Measurements from ENCODE around the gene FAM117A. TPM values are rescaled to one million over a fixed set of nuclear protein-coding genes. Genes with fewer than 3 reads are reported as not detected.

FAM117A gene
- total and polyA plus RNA-seq, 12 donors: 4.0 to 14.0 (median 10.1) TPM

DNA sequence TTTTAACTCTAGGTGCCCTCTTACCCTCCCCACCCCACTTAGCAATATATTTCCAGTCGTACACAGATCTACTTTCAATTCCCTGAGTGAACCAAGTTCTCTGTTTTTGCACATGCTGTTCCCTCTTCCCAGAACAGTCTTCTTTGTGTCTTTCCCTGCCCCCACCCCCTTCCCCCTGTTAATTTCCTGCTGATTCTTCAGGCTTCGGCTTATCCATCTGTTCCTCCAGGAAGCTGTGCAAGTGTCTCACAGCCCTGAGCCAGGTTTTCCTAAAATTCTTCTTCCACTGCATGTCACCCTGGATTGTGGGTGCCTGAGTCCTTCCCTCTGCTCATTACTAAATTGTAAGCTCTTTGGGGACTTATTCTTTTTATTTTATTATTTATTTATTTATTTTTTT lies 73.7 kb downstream of the FAM117A start:
- no peaks in the 10 kb centered on the region for H3K9me3 ChIP-seq
- TF ChIP-seq, protein P1, sequence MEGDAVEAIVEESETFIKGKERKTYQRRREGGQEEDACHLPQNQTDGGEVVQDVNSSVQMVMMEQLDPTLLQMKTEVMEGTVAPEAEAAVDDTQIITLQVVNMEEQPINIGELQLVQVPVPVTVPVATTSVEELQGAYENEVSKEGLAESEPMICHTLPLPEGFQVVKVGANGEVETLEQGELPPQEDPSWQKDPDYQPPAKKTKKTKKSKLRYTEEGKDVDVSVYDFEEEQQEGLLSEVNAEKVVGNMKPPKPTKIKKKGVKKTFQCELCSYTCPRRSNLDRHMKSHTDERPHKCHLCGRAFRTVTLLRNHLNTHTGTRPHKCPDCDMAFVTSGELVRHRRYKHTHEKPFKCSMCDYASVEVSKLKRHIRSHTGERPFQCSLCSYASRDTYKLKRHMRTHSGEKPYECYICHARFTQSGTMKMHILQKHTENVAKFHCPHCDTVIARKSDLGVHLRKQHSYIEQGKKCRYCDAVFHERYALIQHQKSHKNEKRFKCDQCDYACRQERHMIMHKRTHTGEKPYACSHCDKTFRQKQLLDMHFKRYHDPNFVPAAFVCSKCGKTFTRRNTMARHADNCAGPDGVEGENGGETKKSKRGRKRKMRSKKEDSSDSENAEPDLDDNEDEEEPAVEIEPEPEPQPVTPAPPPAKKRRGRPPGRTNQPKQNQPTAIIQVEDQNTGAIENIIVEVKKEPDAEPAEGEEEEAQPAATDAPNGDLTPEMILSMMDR (IDR thresholded peaks at IDR 0.05): no peak
- ATAC-seq (peak in 1 of 8 donors; percentile 18), DNase-seq (no peak)
- no peaks in the 10 kb centered on the region for H3K27me3 ChIP-seq
- H3K4me3 ChIP-seq: no peak overlapping the region
- H3K36me3 ChIP-seq: no peaks in the 10 kb centered on the region
- H3K4me1 ChIP-seq: peaks cover 4 to 60% (median 40%) of the 10 kb centered on the region in 9 donors
- 32 to 36% methylated on average over 2 of the region's 2 CpGs for WGBS, 2 donors
- H3K27ac ChIP-seq: peak overlapping the region in 9 of 10 donors; percentile 73 to 94 (median 90)
- intact Hi-C loops (cut with DNase I): loop anchor here in 2 of 10 donors (5.0 kb wide), 1 partner anchor 73 kb away; no protein-coding TSS in a partner anchor

DNA sequence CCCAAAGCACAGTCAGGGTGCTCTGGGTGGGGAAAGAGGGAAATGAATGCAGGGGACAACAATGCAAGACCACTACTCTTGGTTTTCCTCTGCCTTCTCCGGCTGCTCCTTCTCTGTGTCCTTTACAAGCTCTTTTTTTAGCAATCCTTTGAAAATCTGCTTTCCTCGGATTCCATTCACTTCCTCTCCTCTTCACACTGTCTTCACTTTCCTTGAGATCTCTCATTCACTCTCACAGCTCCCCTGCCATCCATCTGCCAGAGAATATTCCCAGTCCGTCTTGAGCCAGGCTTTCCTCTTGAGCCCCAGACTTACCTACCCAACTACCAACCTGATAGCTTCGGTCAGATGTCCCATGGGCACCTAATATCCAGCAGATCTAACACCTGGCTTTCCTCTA lies 75.1 kb downstream of the FAM117A start:
- TF ChIP-seq, protein P1 (IDR thresholded peaks at IDR 0.05): no peak
- H3K27me3 ChIP-seq: no peaks in the 10 kb centered on the region
- no peak for ATAC-seq
- H3K9me3 ChIP-seq: no peaks in the 10 kb centered on the region
- DNase-seq: no peak
- H3K4me3 ChIP-seq: peak overlapping the region in 1 of 10 donors; percentile 29
- no peaks in the 10 kb centered on the region for H3K36me3 ChIP-seq
- 69 to 78% methylated on average over 4 of the region's 4 CpGs for WGBS, 2 donors
- H3K4me1 ChIP-seq: peaks cover 0 to 55% (median 40%) of the 10 kb centered on the region in 9 donors
- intact Hi-C loops (cut with DNase I): no loop called here
- H3K27ac ChIP-seq: peak overlapping the region in 8 of 10 donors; percentile 39 to 88 (median 70)

DNA sequence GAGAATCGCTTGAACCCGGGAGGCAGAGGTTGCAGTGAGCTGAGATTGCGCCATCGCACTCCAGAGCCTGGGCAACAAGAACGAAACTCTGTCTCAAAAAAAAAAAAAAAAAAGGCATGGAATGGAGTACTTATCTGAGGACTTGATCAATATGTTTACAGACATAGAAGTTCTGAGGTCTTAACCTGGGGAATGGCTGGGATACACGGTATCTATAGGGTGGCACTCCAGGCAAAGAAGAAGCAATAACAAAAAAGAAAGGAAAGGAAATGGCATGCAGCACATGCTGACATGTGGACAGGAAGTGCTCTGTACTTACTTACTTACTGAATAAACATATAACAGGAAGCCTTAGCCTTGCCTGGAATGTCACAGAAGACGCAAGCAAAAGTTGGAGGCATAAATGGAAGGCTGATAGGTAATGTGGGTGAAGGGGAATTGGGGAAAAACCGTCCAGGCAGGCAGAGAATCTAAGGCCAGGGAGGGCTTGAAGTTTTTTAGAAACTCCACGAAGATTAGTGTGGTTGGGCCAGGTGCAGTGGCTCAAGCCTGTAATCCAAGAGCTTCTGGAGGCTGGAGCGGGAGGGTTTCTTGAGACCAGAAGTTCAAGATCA lies 75.9 kb downstream of the FAM117A start:
- intact Hi-C loops (cut with DNase I): no loop called here
- Histone ChIP-seq H3K4me1 (peaks cover 0 to 55% (median 40%) of the 10 kb centered on the region in 9 donors), H3K27ac (peak overlapping the region; percentile 29 to 88 (median 66)), H3K27me3 (no peaks in the 10 kb centered on the region), H3K4me3 (peak overlapping the region in 1 of 10 donors; percentile 29), H3K36me3 (no peaks in the 10 kb centered on the region), H3K9me3 (no peaks in the 10 kb centered on the region)
- DNase-seq (peak in 1 of 2 donors; percentile 29), ATAC-seq (peak in 5 of 8 donors; percentile 14 to 59 (median 53))
- TF ChIP-seq, protein P1 (IDR thresholded peaks at IDR 0.05): no peak
- 61 to 73% methylated on average over 10 of the region's 10 CpGs for WGBS, 2 donors

DNA sequence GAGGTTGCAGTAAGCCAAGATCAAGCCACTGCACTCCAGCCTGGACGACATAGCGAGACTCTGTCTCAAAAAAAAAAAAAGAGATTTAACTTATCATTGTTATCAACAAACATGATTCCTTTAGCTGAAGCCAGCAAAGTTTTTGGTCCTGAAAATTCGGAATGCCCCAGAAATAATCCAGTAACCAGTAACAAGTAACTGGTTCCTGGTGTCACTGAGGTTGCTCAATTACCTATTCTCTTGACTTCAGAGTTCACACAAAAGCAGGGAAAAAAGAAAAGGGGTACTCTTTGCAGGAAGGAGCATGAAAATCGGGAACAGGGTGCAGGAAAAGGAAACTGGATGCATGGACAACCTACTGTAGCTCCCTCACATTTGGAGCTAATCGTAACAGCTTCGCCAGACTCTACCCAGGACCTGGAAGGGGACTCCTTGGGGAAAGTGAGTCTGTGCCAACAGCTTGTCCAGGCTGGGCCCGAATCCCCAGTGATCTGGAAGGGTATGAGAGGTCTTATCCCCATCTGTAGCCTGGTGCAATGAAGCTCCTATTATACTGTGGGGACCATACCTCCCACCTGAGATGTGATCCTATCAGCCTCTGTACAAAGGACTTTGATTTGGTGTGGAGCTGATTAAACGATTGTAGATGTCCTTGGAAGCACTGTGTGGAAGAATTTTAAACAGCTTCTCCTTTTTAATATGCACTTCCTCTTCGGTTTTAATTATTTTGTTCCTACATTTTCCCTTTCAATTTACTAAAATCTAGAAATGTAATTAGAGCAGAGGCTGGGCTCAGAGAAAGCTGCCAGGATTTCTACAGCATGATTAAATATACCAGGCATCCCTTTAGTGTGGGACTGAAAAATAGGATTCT lies 82.6 kb downstream of the FAM117A start:
- Histone ChIP-seq H3K9me3 (no peaks in the 10 kb centered on the region), H3K4me3 (no peak overlapping the region), H3K27ac (peak overlapping the region in 1 of 10 donors; percentile 26), H3K36me3 (no peaks in the 10 kb centered on the region), H3K4me1 (peaks cover 0 to 22% (median 9%) of the 10 kb centered on the region in 9 donors), H3K27me3 (no peaks in the 10 kb centered on the region)
- intact Hi-C loops (cut with DNase I): loop anchor here in 1 of 10 donors (5.0 kb wide), 1 partner anchor 99 kb away; no protein-coding TSS in a partner anchor
- DNase-seq: no peak
- no peak for ATAC-seq
- WGBS, 2 donors: 72 to 76% methylated on average over 9 of the region's 9 CpGs
- TF ChIP-seq, protein P1 (IDR thresholded peaks at IDR 0.05): no peak

All from heart right ventricle (tissue), 16 donors.